GM19193 (cell line): ENCODE measurements around the gene PRPF38B.
A peak's percentile ranks its signal among the peaks of the same experiment; 100 is the strongest.

Experiments
- POLR2A ChIP-seq: IDR thresholded peaks from 4 replicates; pipeline ENCODE4 v1.6.1; 2011; ENCODE audit not compliant: insufficient read depth, insufficient read length; ENCODE audit errors: extremely low read depth

Gene PRPF38B, protein sequence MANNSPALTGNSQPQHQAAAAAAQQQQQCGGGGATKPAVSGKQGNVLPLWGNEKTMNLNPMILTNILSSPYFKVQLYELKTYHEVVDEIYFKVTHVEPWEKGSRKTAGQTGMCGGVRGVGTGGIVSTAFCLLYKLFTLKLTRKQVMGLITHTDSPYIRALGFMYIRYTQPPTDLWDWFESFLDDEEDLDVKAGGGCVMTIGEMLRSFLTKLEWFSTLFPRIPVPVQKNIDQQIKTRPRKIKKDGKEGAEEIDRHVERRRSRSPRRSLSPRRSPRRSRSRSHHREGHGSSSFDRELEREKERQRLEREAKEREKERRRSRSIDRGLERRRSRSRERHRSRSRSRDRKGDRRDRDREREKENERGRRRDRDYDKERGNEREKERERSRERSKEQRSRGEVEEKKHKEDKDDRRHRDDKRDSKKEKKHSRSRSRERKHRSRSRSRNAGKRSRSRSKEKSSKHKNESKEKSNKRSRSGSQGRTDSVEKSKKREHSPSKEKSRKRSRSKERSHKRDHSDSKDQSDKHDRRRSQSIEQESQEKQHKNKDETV

DNA sequence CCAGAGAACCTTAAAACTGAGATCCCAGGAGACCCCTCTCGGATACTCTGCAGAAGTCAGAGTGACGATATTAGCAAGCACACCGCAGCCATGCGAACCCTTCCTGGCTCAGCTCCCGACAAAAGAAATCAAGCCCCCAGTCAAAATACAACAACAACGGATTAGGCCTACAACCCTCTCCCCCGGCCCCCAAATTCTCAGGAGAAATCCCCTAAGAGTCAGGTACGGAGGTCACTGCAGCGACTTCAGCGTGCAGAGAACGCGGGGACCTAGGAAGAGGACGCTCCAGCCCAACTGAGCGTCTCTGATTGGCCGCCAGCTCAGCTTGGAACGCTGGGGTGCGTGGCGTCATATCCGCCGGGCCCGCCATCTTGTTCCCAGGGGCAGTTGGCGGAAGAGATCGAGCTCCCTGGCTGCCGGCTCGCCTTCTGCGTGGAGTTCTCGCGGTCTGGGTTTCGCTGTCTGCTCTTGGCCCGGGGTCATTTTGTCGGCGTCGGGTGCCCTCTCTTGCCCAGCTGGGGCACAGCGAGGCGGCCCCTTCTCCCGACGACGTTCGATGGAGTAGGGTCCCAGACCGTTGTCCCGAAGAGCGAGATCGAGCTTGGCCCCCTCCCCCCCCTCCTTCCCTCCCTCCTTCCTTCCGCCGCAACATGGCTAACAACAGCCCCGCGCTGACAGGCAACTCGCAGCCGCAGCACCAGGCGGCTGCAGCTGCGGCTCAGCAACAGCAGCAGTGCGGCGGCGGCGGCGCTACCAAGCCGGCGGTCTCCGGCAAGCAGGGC lies at the start of gene PRPF38B:
Gene PRPF38B (plus strand): TSS at position 369 of the 782 bp plus-strand sequence. CDS start 282 bp downstream, at position 651.
- TF ChIP-seq POLR2A: peak; percentile 98

DNA sequence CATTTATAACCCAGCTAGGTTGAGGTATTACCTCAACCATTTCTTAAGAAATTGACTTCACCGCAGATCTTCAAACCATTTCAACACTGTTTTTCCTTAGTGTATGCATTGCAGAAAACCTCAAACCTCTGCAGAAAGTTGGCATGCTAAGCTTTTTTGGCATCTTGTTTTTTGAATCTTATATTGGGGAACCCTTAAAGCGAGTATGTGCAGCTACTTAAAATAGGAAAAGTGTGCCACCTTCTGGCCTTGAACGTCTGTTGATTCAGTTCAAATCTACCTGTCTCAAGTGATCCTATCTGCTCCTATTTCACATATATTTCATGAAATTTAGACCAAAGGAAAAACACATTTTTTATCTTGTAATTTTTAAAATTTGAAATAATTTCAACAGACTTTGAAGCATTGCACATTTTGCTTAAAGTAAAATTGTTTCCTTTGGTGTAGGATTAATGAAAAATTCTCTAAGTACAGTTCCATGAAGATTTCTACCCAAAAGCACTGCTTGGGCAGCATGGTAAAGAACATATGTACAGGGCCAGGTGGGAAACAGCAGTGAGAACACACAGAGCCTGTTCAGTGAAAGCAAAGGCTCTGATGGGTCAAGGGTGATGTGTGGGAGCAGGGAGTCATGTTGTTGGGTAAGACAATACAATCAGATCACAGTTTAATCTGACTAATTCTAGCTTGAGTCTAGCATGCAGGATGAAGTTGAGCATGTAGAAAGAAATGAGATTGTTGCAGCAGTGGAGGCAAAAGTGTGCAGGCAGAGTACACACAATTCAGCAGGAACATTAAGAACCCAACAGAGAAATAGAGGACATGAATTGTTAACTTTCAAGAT lies 48.4 kb upstream of the PRPF38B start:
- no peak for TF ChIP-seq POLR2A

DNA sequence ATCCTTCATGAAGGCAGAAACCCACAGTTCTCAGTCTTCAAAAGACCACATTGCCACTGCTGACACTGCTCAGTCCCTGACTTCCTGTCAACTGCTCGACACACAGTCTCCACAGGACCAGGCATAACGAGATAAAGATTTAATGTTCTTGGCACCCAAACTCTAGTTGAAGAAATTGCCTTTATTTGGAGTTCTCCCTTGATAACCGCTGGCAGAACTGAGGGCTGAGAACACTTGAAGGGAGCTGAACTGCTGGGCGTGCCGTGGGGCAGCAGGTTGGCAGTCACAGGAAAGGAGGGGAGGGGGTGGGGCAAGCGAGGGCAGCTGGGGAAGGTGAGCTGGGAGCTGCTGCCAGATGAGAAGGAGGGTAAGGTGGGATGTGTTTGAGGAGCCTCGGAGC lies 47.1 kb upstream of the PRPF38B start:
- no peak for TF ChIP-seq POLR2A

- no peak for TF ChIP-seq POLR2A
Measured at GRCh38 chr1:108645564-108646184, 46.4 kb upstream of the PRPF38B start.

DNA sequence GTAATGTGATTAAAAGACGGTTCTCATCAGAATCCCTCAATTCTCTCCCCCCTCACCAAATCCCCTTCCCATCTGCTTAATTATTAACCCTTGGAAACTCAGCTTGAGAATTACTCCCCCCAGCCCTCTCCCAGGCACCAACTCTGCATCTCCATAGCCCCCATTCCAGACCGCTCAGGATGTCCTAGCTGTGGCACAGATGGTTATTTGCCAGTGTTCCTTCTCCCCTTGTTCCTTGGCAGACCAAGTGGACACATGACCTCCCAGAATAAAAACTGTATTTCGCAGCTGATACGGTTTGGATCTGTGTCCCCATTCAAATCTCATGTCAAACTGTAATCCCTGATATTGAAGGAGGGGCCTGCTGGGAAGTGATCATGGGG lies 45.9 kb upstream of the PRPF38B start:
- no peak for TF ChIP-seq POLR2A

- TF ChIP-seq POLR2A: no peak
Measured at GRCh38 chr1:108646648-108647269, 45.4 kb upstream of the PRPF38B start.

- no peak for TF ChIP-seq POLR2A
Measured at GRCh38 chr1:108653431-108654105, 38.5 kb upstream of the PRPF38B start.

DNA sequence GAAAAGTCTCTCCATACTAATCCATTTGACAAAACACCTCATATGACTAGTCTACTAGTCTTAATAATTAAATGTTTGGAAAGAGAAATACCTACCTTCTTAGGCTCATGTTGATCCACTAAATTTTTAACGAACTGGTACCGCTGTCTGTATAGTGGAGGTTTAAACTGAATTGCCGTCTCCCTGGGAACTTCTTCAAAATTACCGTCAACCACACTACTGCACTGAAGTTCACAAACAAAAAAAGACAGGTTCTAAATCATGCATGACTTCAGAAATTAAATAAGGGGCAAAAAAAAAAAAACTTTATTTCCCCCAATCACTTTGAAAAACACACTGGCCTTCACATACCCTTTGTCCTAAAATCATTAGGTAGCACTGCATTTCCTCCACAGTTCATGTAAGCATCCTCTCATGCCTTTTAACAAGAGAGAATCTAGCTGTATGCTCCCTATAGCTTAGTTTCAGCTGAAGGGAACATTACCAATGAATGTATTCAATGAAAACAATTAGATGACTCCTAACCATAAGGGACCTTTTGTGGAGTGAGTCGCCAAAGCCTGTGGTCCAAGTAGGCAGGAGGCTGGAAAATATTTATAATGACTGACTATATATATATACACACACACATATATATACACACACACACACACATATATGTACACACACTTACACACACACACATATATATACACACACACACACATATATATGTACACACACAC lies 34.6 kb upstream of the PRPF38B start:
- no peak for TF ChIP-seq POLR2A

DNA sequence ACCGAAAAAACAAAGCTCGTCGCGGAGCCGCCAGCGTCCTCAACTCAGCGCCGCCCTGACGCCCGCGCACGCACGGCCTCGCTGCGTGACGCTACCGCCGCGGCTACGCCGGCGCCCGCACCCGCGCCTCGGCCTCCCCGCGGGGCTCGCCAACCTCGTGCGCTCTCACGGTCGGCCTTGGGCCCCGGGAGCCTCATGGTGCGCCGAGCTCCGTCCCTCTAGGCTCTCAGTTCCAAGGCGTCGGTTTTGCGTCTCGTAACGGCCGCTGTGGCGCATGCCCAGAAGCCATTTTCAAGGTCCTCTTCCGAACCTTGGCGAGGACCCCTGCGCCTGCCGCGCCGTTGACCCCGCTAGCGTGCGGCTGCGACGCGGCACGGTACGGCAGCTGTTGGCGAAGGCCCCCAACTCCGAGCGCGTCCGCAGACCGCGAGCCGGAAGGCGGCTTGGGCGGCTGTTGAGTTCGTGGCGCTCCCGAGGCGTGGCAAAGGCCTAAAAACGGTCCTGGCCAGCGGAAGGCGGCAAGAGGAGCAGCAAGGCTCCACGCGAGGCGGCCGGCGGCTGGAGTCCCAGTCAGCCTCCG lies 31.0 kb upstream of the PRPF38B start, which contains the start of gene HENMT1:
Gene HENMT1 (minus strand): TSS at position 64 of the 580 bp plus-strand sequence. CDS start 1,209 bp downstream, outside the sequence.
- TF ChIP-seq POLR2A: peak; percentile 75

DNA sequence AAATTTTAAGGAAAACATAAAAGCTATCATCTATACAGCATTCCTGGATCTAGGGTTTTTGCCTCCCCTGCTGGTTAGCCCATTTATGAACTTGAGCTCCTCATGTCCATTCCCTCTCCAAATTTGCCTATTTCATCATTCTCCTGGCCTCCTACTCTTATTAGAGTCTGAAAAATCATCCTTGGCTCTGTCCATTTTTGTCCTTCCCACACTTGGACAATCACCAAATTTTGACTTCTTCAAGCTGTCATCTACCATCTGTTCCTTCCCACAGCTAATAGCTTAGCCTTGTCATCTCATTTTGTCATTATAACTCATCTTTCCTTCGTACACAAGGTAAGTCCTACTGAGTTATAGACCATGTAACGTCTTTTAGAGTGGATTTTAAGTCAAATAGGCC lies 29.0 kb upstream of the PRPF38B start:
- no peak for TF ChIP-seq POLR2A

GRCh38 chr1:108664481-108664880 lies 27.6 kb upstream of the PRPF38B start:
- no peak for TF ChIP-seq POLR2A

- no peak for TF ChIP-seq POLR2A
Measured at GRCh38 chr1:108665067-108665466, 27.0 kb upstream of the PRPF38B start.
